HEK293 (cell line): ENCODE data around the gene PDGFD.

Experiments
- CTCF ChIA-PET: fragments of 350-600 bp; formaldehyde crosslinking; extraction: SDS; loops from one replicate; lab custom pipeline; 2021; ENCODE audit warnings: antibody characterized with exemption; lab: Yijun Ruan, JAX
- POLR2A ChIA-PET: fragments of 300-600 bp; formaldehyde crosslinking; extraction: SDS; loops from one replicate; lab custom pipeline; 2020; ENCODE audit warnings: antibody characterized with exemption, inconsistent platforms; lab: Yijun Ruan, JAX
- H3K27ac ChIP-seq: fragments of 200-500 bp; sonication (Bioruptor generic); 2 replicates; pipeline ENCODE4 v1.5.1; 2014; ENCODE audit warnings: low read depth, low read length, control low read depth, inconsistent platforms; ENCODE audit errors: extremely low read depth
- H3K36me3 ChIP-seq, 2 experiments: fragments of 200-500 bp in 1 of 2; sonication (Bioruptor generic) in 1 of 2; 1 replicate in 1 of 2; 2 replicates in 1 of 2; pipeline ENCODE4 v1.5.1; 2014 to 2017; ENCODE audit warnings: inconsistent platforms in 2 of 2, low read length in 2 of 2; ENCODE audit not compliant: control insufficient read depth in 2 of 2, insufficient read depth in 1 of 2
- H3K4me1 ChIP-seq: fragments of 200-500 bp; sonication (Bioruptor generic); 2 replicates; pipeline ENCODE4 v1.5.1; 2014; ENCODE audit warnings: mild to moderate bottlenecking, low read length, inconsistent platforms; ENCODE audit not compliant: control insufficient read depth, insufficient read depth
- H3K4me3 ChIP-seq: 2 replicates; pipeline ENCODE4 v1.5.1; 2011; ENCODE audit warnings: low read depth, mild to moderate bottlenecking, control low read depth, low read length, moderate library complexity
- H3K9me3 ChIP-seq: fragments of 200-500 bp; sonication (Bioruptor generic); 2 replicates; pipeline ENCODE4 v1.5.1; 2014; ENCODE audit warnings: low read depth, low read length, inconsistent platforms; ENCODE audit not compliant: control insufficient read depth, insufficient read depth
- MYNN ChIP-seq: fragments of 450-650 bp; formaldehyde crosslinking; IDR thresholded peaks from 2 replicates; pipeline ENCODE4 v1.5.1; 2016; ENCODE audit warnings: missing biosample characterization, missing genetic modification characterization, borderline replicate concordance
- PRDM6 ChIP-seq: fragments of 450-650 bp; formaldehyde crosslinking; IDR thresholded peaks from 2 replicates; pipeline ENCODE4 v1.5.1; 2017; ENCODE audit warnings: missing biosample characterization, missing genetic modification characterization
- REST ChIP-seq: fragments of 450-650 bp; formaldehyde crosslinking; IDR thresholded peaks from 2 replicates; pipeline ENCODE4 v1.5.1; 2016; ENCODE audit warnings: missing biosample characterization, missing genetic modification characterization
- ZNF2 ChIP-seq: fragments of 450-650 bp; formaldehyde crosslinking; IDR thresholded peaks from 2 replicates; pipeline ENCODE4 v1.5.1; 2016; ENCODE audit warnings: missing biosample characterization, missing genetic modification characterization
- ZNF202 ChIP-seq: fragments of 450-650 bp; formaldehyde crosslinking; IDR thresholded peaks from 2 replicates; pipeline ENCODE4 v1.5.1; 2016; ENCODE audit warnings: missing biosample characterization, missing genetic modification characterization, borderline replicate concordance
- ZNF280C ChIP-seq: fragments of 450-650 bp; formaldehyde crosslinking; IDR thresholded peaks from 2 replicates; pipeline ENCODE4 v1.5.1; 2016; ENCODE audit warnings: missing biosample characterization, missing genetic modification characterization
- ZNF324 ChIP-seq: fragments of 450-650 bp; formaldehyde crosslinking; IDR thresholded peaks from 2 replicates; pipeline ENCODE4 v1.5.1; 2016; ENCODE audit warnings: missing biosample characterization, missing genetic modification characterization
- ZNF391 ChIP-seq: fragments of 450-650 bp; formaldehyde crosslinking; IDR thresholded peaks from 2 replicates; pipeline ENCODE4 v1.5.1; 2016; ENCODE audit warnings: low read depth, missing biosample characterization, missing genetic modification characterization, borderline replicate concordance
- ZNF513 ChIP-seq: fragments of 450-650 bp; IDR thresholded peaks from 2 replicates; pipeline ENCODE4 v1.5.1; 2018; ENCODE audit warnings: missing biosample characterization, missing genetic modification characterization
- ZNF530 ChIP-seq: fragments of 450-650 bp; formaldehyde crosslinking; IDR thresholded peaks from 2 replicates; pipeline ENCODE4 v1.5.1; 2016; ENCODE audit warnings: low read depth, missing biosample characterization, missing genetic modification characterization
- TF ChIP-seq, protein P1 (sequence below): fragments of 450-650 bp; formaldehyde crosslinking; IDR thresholded peaks from 2 replicates; pipeline ENCODE4 v1.5.1; 2016; ENCODE audit warnings: missing biosample characterization, missing genetic modification characterization
- TF ChIP-seq, protein P2 (sequence below): fragments of 450-650 bp; formaldehyde crosslinking; IDR thresholded peaks from 2 replicates; pipeline ENCODE4 v1.5.1; 2017; ENCODE audit warnings: missing biosample characterization, missing genetic modification characterization

PDGFD gene

GRCh38 chr11:104091281-104092096 lies 72.5 kb downstream of the PDGFD start (continued):
- TF ChIP-seq ZNF513 (tag by site-specific recombination) (peak; percentile 7; the same call in 1 of the 2 replicates), ZNF324 (tag by site-specific recombination) (no peak), ZNF280C (tag by site-specific recombination) (no peak), ZNF2 (no peak), PRDM6 (tag by site-specific recombination) (peak; percentile 36; the same call in 1 of the 2 replicates), ZNF202 (tag by site-specific recombination) (no peak)
- TF ChIP-seq, protein P1, sequence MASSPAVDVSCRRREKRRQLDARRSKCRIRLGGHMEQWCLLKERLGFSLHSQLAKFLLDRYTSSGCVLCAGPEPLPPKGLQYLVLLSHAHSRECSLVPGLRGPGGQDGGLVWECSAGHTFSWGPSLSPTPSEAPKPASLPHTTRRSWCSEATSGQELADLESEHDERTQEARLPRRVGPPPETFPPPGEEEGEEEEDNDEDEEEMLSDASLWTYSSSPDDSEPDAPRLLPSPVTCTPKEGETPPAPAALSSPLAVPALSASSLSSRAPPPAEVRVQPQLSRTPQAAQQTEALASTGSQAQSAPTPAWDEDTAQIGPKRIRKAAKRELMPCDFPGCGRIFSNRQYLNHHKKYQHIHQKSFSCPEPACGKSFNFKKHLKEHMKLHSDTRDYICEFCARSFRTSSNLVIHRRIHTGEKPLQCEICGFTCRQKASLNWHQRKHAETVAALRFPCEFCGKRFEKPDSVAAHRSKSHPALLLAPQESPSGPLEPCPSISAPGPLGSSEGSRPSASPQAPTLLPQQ, result 0 out of 2 replicates have a peak, but pooled peaks have one; percentile 25
- TF ChIP-seq, all 188 proteins: peak for 5

GRCh38 chr11:104090767-104091166 lies 73.2 kb downstream of the PDGFD start:
- H3K27ac ChIP-seq, result no peak overlapping the region
- H3K4me1 ChIP-seq, result no peaks in the 10 kb centered on the region
- CTCF ChIA-PET, result interaction anchor here (0.7 kb wide), 1 partner anchor 411 kb away, joined by 3 read pairs; no protein-coding TSS in a partner anchor
- H3K9me3 ChIP-seq, result no peaks in the 10 kb centered on the region
- POLR2A ChIA-PET, result no interaction called here
- TF ChIP-seq, protein P2, sequence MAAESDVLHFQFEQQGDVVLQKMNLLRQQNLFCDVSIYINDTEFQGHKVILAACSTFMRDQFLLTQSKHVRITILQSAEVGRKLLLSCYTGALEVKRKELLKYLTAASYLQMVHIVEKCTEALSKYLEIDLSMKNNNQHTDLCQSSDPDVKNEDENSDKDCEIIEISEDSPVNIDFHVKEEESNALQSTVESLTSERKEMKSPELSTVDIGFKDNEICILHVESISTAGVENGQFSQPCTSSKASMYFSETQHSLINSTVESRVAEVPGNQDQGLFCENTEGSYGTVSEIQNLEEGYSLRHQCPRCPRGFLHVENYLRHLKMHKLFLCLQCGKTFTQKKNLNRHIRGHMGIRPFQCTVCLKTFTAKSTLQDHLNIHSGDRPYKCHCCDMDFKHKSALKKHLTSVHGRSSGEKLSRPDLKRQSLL (tag by site-specific recombination), result no peak
- TF ChIP-seq MYNN (tag by site-specific recombination) (no peak), ZNF391 (tag by site-specific recombination) (no peak)
- TF ChIP-seq, all 188 proteins: peak for 0
- Histone ChIP-seq H3K36me3 (no peaks in the 10 kb centered on the region), H3K4me3 (no peak overlapping the region)

DNA sequence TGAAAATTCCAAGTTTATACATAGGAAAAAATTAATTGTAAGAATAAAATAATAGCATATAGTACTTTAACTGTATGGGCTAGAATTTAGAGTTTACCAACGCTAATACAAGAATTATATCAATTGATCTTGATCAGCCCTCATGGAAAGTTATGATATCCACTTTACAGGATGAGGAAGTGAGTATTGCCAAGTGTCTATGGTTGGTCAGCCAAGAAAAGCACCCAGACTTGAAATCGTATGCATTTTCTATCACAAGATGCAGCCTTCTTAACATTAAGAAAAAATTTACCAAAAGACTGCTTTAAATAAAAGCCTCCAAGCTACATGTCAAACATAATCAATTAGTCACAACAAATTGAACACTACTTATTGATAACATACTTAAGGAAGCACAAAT lies 74.5 kb downstream of the PDGFD start:
- no peaks in the 10 kb centered on the region for H3K36me3 ChIP-seq
- H3K9me3 ChIP-seq, result no peaks in the 10 kb centered on the region
- POLR2A ChIA-PET, result no interaction called here
- CTCF ChIA-PET, result interaction anchor here (0.6 kb wide), 1 partner anchor 45 kb away, joined by 3 read pairs; no protein-coding TSS in a partner anchor
- TF ChIP-seq REST (tag by site-specific recombination), result no peak
- TF ChIP-seq ZNF530 (tag by site-specific recombination), result no peak
- TF ChIP-seq, all 188 proteins: peak for 0
- no peak overlapping the region for H3K4me3 ChIP-seq
- H3K27ac ChIP-seq, result no peak overlapping the region
- no peaks in the 10 kb centered on the region for H3K4me1 ChIP-seq
